Colon (tissue), 2 donors: ENCODE measurements around the gene KRTAP29-1.
"Not testable (repeated sequence)": the region's sequence is repeated elsewhere in the genome, so short reads cannot be mapped to it uniquely, and the experiment has no call there.

ENCODE experiments used
- FAIRE-seq: peaks from 2 replicates; lab custom pipeline; 2012; peaks lifted over from hg19 to GRCh38; lab: Jason Lieb, UNC
- donor health status: control.
- donor health status: control.

KRTAP29-1 gene

GRCh38 chr17:41298458-41299135 lies 4.1 kb downstream of the KRTAP29-1 start:
- no peak for FAIRE-seq

- FAIRE-seq: no peak
These were observed 5.8 kb downstream of the KRTAP29-1 start for GRCh38 chr17:41296846-41297245.

DNA sequence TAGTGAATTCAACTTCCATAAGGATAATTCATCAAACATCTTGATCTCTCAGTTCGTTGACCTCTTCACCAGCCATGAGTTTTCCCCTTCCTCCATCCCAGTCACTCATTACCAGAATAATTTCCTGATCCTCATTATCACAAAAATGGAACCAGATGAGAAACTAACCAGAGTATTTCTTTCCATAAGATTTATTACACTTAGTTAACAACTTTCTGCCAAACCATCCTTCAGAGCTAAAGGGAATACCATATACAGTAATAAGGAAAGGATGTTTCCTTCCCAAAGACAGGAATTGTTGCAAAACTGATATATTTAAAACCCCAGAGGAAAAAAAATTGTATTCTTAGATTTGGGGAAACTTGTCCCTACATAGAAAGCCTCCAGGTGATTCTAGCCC lies 8.6 kb downstream of the KRTAP29-1 start:
- FAIRE-seq: no peak

GRCh38 chr17:41287050-41287449 lies 15.6 kb downstream of the KRTAP29-1 start:
- no peak for FAIRE-seq

DNA sequence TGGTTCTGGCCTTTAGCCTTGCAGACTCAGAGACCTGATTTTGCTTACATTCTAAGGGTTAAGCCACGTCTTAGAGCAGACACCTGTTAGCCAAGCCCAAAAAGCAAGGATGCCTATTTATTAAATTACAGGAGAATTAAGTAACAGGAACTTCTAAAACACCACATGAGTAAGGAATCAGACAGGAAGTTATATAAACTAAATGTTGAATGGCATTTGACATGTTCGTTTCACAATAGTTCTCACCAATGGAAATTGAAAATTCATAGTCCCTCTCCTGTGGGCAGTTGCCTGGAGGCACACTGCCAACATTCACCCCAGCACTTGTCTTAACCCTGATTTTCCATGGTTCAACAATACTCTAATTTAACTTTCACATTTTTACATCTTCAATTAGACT lies 18.1 kb downstream of the KRTAP29-1 start:
- no peak for FAIRE-seq

DNA sequence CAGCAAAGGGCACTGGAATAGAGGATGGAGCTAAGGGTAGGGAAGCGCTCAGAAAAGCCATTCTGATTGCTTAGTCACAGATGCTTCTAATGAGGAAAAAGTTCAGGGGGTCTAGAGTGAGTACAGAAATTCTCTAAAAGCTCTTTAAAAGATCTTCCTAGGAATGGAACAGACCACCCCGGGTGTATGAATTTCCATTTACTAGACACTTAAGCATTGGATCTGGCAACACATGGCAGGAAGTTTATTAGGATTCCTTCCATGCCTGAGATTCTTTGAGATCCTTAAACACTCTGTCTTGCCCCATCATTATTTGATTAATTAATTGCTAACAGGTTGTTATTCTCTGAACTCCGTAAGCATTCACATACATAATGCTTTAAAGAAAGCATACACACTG lies 18.6 kb downstream of the KRTAP29-1 start:
- FAIRE-seq: no peak

GRCh38 chr17:41278176-41278955 lies 24.3 kb downstream of the KRTAP29-1 start:
- FAIRE-seq: no peak

DNA sequence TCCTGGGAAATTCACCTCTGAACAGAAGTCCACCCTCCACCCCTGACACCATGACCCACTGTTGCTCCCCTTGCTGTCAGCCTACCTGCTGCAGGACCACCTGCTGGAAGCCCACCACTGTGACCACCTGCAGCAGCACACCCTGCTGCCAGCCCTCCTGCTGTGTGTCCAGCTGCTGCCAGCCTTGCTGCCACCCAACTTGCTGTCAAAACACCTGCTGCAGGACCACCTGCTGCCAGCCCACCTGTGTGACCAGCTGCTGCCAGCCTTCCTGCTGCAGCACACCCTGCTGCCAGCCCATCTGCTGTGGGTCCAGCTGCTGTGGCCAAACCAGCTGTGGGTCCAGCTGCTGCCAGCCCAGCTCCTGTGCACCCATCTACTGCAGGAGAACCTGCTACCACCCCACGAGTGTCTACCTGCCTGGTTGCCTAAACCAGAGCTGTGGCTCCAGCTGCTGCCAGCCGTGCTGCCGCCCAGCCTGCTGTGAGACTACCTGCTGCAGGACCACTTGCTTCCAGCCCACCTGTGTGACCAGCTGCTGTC lies 26.9 kb downstream of the KRTAP29-1 start, which contains the start of gene KRTAP9-7:
TSS of gene KRTAP9-7 (plus strand) at position 51 of the 543 bp plus-strand sequence. CDS start at position 51, 0 bp downstream.
- FAIRE-seq: not testable (repeated sequence)

DNA sequence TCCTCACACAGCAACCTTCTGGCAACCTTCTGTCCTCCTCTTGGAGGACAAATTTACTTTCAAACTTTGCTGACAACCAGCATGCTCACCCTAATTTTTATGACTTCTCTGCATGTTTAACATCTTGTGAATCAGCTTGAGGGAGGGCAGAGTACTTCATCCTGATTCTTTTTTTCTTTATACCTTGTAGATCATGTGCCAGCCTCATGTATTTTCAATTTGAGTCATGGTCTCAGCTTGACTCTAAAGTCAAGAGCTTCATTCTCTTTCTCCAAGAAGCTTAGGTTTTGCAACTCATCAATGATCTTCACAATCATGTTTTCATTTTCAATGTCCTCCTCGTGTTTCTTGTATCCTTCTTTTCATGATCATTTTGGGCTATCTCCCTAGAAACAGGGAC lies 30.8 kb downstream of the KRTAP29-1 start:
- FAIRE-seq: no peak

DNA sequence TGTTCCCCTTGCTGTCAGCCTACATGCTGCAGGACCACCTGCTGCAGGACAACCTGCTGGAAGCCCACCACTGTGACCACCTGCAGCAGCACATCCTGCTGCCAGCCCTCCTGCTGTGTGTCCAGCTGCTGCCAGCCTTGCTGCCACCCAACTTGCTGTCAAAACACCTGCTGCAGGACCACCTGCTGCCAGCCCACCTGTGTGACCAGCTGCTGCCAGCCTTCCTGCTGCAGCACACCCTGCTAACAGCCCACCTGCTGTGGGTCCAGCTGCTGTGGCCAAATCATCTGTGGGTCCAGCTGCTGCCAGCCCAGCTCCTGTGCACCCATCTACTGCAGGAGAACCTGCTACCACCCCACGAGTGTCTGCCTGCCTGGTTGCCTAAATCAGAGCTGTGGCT lies 31.3 kb downstream of the KRTAP29-1 start:
- FAIRE-seq: not testable (repeated sequence)

GRCh38 chr17:41267711-41268110 lies 34.9 kb downstream of the KRTAP29-1 start:
- FAIRE-seq: no peak

GRCh38 chr17:41265078-41265477 lies 37.6 kb downstream of the KRTAP29-1 start, which contains the start of gene KRTAP9-6:
KRTAP9-6 (plus strand) TSS chr17:41265378; CDS start chr17:41265378, 0 bp downstream.
- FAIRE-seq: no peak

DNA sequence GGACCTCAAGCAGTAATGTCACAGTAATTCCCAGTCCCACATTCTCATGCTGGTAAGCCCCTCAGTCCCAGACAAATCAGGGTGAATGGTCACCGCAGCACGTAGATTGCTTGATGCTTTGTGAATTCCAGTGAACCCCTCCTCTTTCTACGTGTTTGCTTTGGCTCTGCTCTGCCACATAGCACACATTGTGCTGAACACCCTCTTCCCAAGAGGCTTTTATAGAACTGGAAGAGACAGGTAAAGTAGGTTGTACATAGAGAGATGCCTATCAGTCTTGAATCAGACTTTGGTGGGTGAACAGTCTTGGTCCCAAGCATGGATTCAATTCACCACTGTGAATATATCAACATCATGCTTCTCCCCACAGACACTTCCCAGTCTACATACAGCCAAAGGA lies 38.1 kb downstream of the KRTAP29-1 start:
- FAIRE-seq: no peak

DNA sequence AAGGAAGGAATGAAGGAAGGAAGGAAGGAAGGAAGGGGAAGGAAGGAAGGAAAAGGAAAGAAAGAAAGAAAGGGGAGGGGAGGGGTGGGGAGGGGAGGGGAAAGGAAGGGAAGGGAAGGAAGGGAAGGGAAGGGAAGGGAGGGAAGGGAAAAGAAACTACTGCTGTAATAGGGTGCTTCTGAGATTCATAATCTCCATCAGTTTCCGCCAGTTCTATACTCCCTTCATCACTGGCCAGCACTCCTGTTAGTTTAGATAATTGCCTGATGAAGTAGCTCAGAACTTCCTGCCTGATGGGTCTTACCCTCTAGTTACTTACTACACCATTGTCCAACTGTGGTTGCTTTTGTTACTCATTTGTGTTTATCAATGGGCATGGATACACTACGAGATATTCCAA lies 39.4 kb downstream of the KRTAP29-1 start:
- no peak for FAIRE-seq

DNA sequence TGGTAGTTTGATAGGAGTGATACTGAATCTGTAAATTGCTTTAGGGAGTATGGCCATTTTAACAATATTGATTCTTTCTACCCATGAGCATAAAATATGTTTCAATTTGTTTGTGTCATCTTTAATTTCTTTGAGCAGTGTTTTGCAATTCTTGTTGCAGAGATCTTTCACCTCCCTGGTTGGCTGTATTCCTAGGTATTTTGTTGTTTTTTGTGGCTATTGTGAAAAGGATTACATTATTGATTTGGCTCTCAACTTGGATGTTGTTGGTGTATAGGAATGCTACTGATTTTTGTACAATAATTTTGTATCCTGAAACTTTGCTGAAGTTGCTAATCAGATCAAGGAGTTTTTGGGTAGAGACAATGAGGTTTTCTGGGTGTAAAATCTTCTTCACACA lies 44.2 kb downstream of the KRTAP29-1 start:
- FAIRE-seq: no peak

DNA sequence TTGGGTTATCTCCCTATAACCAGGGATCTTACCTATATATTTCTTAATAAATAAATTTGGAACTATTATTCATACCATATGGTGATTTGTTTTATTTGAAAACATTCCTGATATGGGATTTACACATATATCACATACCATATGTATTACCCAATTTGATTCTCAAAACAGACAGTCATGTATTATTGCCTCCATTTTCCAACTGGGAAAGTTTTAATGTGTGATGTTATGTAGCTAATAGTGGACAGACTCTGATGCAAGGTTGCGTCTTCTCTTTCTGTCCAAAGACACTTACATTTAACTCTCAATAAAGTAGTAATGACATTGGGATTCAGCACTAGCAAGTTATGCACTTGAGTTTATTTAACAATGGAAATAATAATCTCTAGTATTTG lies 46.4 kb downstream of the KRTAP29-1 start:
- FAIRE-seq: no peak

DNA sequence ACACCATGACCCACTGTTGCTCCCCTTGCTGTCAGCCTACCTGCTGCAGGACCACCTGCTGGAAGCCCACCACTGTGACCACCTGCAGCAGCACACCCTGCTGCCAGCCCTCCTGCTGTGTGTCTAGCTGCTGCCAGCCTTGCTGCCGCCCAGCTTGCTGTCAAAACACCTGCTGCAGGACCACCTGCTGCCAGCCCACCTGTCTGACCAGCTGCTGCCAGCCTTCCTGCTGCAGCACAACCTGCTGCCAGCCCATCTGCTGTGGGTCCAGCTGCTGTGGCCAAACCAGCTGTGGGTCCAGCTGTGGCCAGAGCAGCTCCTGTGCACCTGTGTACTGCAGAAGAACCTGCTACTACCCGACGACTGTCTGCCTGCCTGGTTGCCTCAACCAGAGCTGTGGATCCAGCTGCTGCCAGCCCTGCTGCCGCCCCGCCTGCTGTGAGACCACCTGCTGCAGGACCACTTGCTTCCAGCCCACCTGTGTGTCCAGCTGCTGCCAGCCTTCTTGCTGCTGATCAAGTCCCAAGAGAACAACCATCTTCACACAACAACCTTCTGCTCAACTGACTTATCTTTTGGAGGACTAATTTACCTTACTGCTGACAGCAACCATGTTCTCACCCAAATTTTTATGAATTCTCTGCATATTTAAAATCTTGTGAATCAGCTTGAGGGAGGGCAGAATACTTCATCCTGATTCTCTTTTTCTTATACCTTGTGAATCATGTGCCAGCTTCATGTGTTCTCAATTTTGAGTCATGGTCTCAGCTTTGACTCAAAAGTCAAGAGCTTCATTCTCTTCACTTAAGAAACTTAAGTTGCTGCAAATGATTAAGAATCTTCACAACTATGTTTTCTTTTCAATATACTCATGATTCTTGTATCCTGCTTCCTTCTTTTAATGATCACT lies 47.0 kb downstream of the KRTAP29-1 start, which contains the start of gene KRTAP9-9:
TSS of gene KRTAP9-9 (plus strand) at position 4 of the 910 bp plus-strand sequence.
- not testable (repeated sequence) for FAIRE-seq

GRCh38 chr17:41254861-41255260 lies 47.8 kb downstream of the KRTAP29-1 start:
- FAIRE-seq: no peak
